Measurements from ENCODE around the gene NME9. TPM values are rescaled to one million over a fixed set of nuclear protein-coding genes. Genes with fewer than 3 reads are reported as not detected.

NME9 gene
- polyA plus RNA-seq, 6 donors from 2014 or later, result 0.34 to 1.2 (median 0.87) TPM; not detected in 1

GRCh38 chr3:138338811-138339210 lies 9.2 kb upstream of the NME9 start:
- Mint-ChIP-seq H3K4me3 (no peak overlapping the region), H3K36me3 (no peaks in the 10 kb centered on the region), H3K27me3 (peaks cover 66 to 75% (median 73%) of the 10 kb centered on the region in 3 donors), H3K27ac (no peak overlapping the region), H3K4me1 (no peaks in the 10 kb centered on the region), H3K9me3 (peaks cover 0 to 18% (median 4%) of the 10 kb centered on the region in 7 donors)
- DNase-seq (no peak), ATAC-seq (ENCODE audit: low read depth in 2 of 2) (no peak)

- ATAC-seq (ENCODE audit: low read depth in 2 of 2) (no peak), DNase-seq (no peak)
- Mint-ChIP-seq H3K36me3 (no peaks in the 10 kb centered on the region), H3K9me3 (peaks cover 0 to 18% (median 4%) of the 10 kb centered on the region in 7 donors), H3K27me3 (peaks cover 63 to 69% (median 67%) of the 10 kb centered on the region in 3 donors), H3K4me1 (no peaks in the 10 kb centered on the region), H3K4me3 (no peak overlapping the region), H3K27ac (no peak overlapping the region)
Measured at GRCh38 chr3:138338244-138338643, 8.6 kb upstream of the NME9 start.

GRCh38 chr3:138336454-138336999 lies 6.9 kb upstream of the NME9 start:
- H3K27me3 Mint-ChIP-seq, result peaks cover 51 to 61% (median 52%) of the 10 kb centered on the region in 3 donors
- DNase-seq (no peak), ATAC-seq (ENCODE audit: low read depth in 2 of 2) (no peak)
- no peak overlapping the region for H3K27ac Mint-ChIP-seq
- no peak overlapping the region for H3K4me3 Mint-ChIP-seq
- no peaks in the 10 kb centered on the region for H3K4me1 Mint-ChIP-seq
- H3K9me3 Mint-ChIP-seq, result peaks cover 0 to 4% (median 0%) of the 10 kb centered on the region in 7 donors
- no peaks in the 10 kb centered on the region for H3K36me3 Mint-ChIP-seq

- DNase-seq, result no peak
- Mint-ChIP-seq H3K36me3 (no peaks in the 10 kb centered on the region), H3K27me3 (peaks cover 43 to 46% (median 44%) of the 10 kb centered on the region in 3 donors), H3K4me1 (peaks cover 4 to 7% (median 6%) of the 10 kb centered on the region in 3 donors), H3K9me3 (no peaks in the 10 kb centered on the region), H3K27ac (peak overlapping the region in 1 of 6 donors; percentile 46), H3K4me3 (no peak overlapping the region)
- ATAC-seq (ENCODE audit: low read depth in 2 of 2), result no peak
Measured at GRCh38 chr3:138334608-138335007, 5.0 kb upstream of the NME9 start.

- DNase-seq (no peak), ATAC-seq (ENCODE audit: low read depth in 2 of 2) (no peak)
- Mint-ChIP-seq H3K4me3 (peak overlapping the region in 1 of 8 donors; percentile 70), H3K9me3 (no peaks in the 10 kb centered on the region), H3K36me3 (no peaks in the 10 kb centered on the region), H3K27me3 (peaks cover 25 to 41% (median 26%) of the 10 kb centered on the region in 3 donors), H3K27ac (no peak overlapping the region), H3K4me1 (peaks cover 12 to 14% (median 12%) of the 10 kb centered on the region in 3 donors)
Measured at GRCh38 chr3:138332472-138333073, 2.9 kb upstream of the NME9 start.

- Mint-ChIP-seq H3K9me3 (no peaks in the 10 kb centered on the region), H3K27me3 (peaks cover 19 to 35% (median 21%) of the 10 kb centered on the region in 3 donors), H3K36me3 (no peaks in the 10 kb centered on the region), H3K27ac (no peak overlapping the region), H3K4me1 (peaks cover 12 to 14% (median 12%) of the 10 kb centered on the region in 3 donors), H3K4me3 (peak overlapping the region in 2 of 8 donors; percentile 5 to 54)
- ATAC-seq (ENCODE audit: low read depth in 2 of 2) (no peak), DNase-seq (no peak)
Measured at GRCh38 chr3:138331143-138331894, 1.7 kb upstream of the NME9 start.

GRCh38 chr3:138329984-138330293 lies 288 bp upstream of the NME9 start:
- Mint-ChIP-seq H3K4me3 (peak overlapping the region; percentile 86 to 97 (median 92)), H3K4me1 (peaks cover 12 to 14% (median 12%) of the 10 kb centered on the region in 3 donors), H3K27ac (peak overlapping the region in 2 of 6 donors; percentile 28 to 47), H3K9me3 (no peaks in the 10 kb centered on the region), H3K36me3 (no peaks in the 10 kb centered on the region), H3K27me3 (peaks cover 13 to 28% (median 19%) of the 10 kb centered on the region in 3 donors)
- DNase-seq (no peak), ATAC-seq (ENCODE audit: low read depth in 2 of 2) (no peak)

GRCh38 chr3:138328341-138328740 lies 1.3 kb downstream of the NME9 start:
- H3K4me1 Mint-ChIP-seq, result peaks cover 12 to 14% (median 12%) of the 10 kb centered on the region in 3 donors
- H3K36me3 Mint-ChIP-seq, result no peaks in the 10 kb centered on the region
- no peak for ATAC-seq (ENCODE audit: low read depth in 2 of 2)
- no peak overlapping the region for H3K27ac Mint-ChIP-seq
- H3K4me3 Mint-ChIP-seq, result peak overlapping the region in 3 of 8 donors; percentile 30 to 92 (median 48)
- peaks cover 20 to 30% (median 26%) of the 10 kb centered on the region in 3 donors for H3K27me3 Mint-ChIP-seq
- H3K9me3 Mint-ChIP-seq, result no peaks in the 10 kb centered on the region
- no peak for DNase-seq

- H3K36me3 Mint-ChIP-seq, result no peaks in the 10 kb centered on the region
- DNase-seq (no peak), ATAC-seq (ENCODE audit: low read depth in 2 of 2) (no peak)
- peaks cover 12 to 14% (median 12%) of the 10 kb centered on the region in 3 donors for H3K4me1 Mint-ChIP-seq
- H3K9me3 Mint-ChIP-seq, result no peaks in the 10 kb centered on the region
- H3K27me3 Mint-ChIP-seq, result peaks cover 21 to 35% (median 31%) of the 10 kb centered on the region in 3 donors
- H3K27ac Mint-ChIP-seq, result no peak overlapping the region
- no peak overlapping the region for H3K4me3 Mint-ChIP-seq
Measured at GRCh38 chr3:138327831-138328230, 1.8 kb downstream of the NME9 start.

GRCh38 chr3:138326866-138327595 lies 2.6 kb downstream of the NME9 start:
- H3K36me3 Mint-ChIP-seq, result no peaks in the 10 kb centered on the region
- H3K27ac Mint-ChIP-seq, result no peak overlapping the region
- peaks cover 12 to 14% (median 12%) of the 10 kb centered on the region in 3 donors for H3K4me1 Mint-ChIP-seq
- ATAC-seq (ENCODE audit: low read depth in 2 of 2), result no peak
- H3K27me3 Mint-ChIP-seq, result peaks cover 15 to 32% (median 31%) of the 10 kb centered on the region in 3 donors
- no peak for DNase-seq
- H3K4me3 Mint-ChIP-seq, result no peak overlapping the region
- H3K9me3 Mint-ChIP-seq, result no peaks in the 10 kb centered on the region

- Mint-ChIP-seq H3K27me3 (peaks cover 23 to 42% (median 38%) of the 10 kb centered on the region in 3 donors), H3K27ac (no peak overlapping the region), H3K4me1 (peaks cover 12 to 14% (median 12%) of the 10 kb centered on the region in 3 donors), H3K4me3 (no peak overlapping the region), H3K9me3 (peaks cover 0 to 5% (median 0%) of the 10 kb centered on the region in 7 donors), H3K36me3 (no peaks in the 10 kb centered on the region)
- no peak for ATAC-seq (ENCODE audit: low read depth in 2 of 2)
- DNase-seq, result no peak
Measured at GRCh38 chr3:138325990-138326389, 3.7 kb downstream of the NME9 start.

GRCh38 chr3:138323971-138324370 lies 5.7 kb downstream of the NME9 start:
- Mint-ChIP-seq H3K27ac (no peak overlapping the region), H3K4me3 (no peak overlapping the region)

GRCh38 chr3:138317687-138318086 lies 12.0 kb downstream of the NME9 start:
- Mint-ChIP-seq H3K4me3 (no peak overlapping the region), H3K36me3 (no peaks in the 10 kb centered on the region), H3K27me3 (peaks cover 21 to 39% (median 31%) of the 10 kb centered on the region in 3 donors), H3K4me1 (no peaks in the 10 kb centered on the region), H3K27ac (no peak overlapping the region), H3K9me3 (peaks cover 0 to 10% (median under 1%) of the 10 kb centered on the region in 7 donors)
- DNase-seq, result no peak
- ATAC-seq (ENCODE audit: low read depth in 2 of 2), result no peak

More at GRCh38 chr3:138323971-138324370, 5.7 kb downstream of the NME9 start:
- peaks cover 2 to 5% (median 2%) of the 10 kb centered on the region in 3 donors for H3K4me1 Mint-ChIP-seq
- DNase-seq (no peak), ATAC-seq (ENCODE audit: low read depth in 2 of 2) (no peak)
- H3K36me3 Mint-ChIP-seq, result no peaks in the 10 kb centered on the region
- peaks cover 30 to 52% (median 42%) of the 10 kb centered on the region in 3 donors for H3K27me3 Mint-ChIP-seq
- H3K9me3 Mint-ChIP-seq, result peaks cover 0 to 5% (median 0%) of the 10 kb centered on the region in 7 donors

All from naive B cell (primary cell).